HG02885 (cell line): ENCODE measurements around the gene INSM2.
A peak's percentile ranks its signal among the peaks of the same experiment; 100 is the strongest.

Source experiments
- ATAC-seq: cut with Tn5 transposase; IDR thresholded peaks from one replicate; pipeline ENCODE4 v1.9.1; 2021; ENCODE audit warnings: mild to moderate bottlenecking; ENCODE audit not compliant: unreplicated experiment, poor library complexity

Gene INSM2

GRCh38 chr14:35533357-35534207 is at the start of gene INSM2:
Gene INSM2 (plus strand): TSS chr14:35534164. CDS start chr14:35534253, 89 bp downstream.
- ATAC-seq: peak; percentile 82

GRCh38 chr14:35492569-35493014 is 41.4 kb upstream of the INSM2 start:
- ATAC-seq: no peak

- ATAC-seq: no peak
These were observed 38.7 kb upstream of the INSM2 start for GRCh38 chr14:35495278-35495677.

DNA sequence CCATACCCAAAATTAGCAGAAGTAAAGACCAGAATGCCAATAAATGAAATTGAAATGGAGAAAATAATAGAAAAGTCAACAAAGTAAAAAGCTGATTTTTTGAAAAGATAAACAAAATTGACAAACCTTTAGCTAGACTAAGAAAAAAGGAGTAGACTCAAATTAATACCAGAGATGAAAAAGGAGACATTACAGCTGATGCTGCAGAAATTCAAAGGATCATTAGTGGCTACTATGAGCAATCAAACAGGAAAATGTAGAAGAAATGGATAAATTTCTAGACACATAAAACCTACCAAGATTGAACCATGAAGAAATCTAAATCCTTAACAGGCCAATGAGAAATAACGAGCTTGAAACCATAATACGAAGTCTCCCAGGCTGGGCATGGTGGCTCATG is 34.8 kb upstream of the INSM2 start:
- no peak for ATAC-seq

DNA sequence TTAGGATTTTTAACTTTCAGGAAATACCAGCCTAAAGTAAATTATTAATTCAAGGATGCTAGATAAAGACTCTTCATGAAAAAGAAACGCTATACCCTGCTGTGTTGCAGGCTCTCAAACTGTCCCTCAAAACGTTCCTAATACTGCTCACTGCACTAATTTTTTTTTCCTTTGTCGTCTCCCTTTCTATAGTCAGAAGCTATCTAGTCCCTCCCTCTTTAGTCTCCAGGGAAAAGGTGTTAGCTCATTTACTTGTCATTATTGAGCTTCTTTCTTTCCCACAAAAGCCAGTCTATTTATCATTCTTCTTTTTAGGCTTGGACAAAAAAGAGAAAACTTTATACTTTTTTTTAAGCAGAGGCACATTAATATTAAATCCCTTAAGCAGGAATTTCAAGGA is 30.3 kb upstream of the INSM2 start:
- no peak for ATAC-seq

DNA sequence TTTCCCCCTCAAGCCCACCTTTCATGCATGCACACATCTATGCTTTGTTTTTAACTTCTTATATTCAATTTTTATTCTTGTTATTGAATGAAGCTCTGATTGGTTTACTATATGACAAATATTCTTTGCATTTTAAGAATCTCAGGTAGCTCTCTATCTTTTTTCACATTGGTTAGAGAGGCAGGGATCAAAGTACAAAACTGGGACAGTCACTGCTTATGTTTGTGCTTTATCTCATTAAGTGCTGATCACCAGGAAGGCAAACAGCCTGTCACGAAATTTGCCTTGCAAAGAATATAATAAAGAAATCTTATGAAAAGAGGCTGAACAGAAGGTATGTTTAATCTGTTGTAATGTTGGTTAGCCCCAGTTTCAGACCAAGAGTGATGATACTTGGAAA is 29.7 kb upstream of the INSM2 start:
- ATAC-seq: no peak

DNA sequence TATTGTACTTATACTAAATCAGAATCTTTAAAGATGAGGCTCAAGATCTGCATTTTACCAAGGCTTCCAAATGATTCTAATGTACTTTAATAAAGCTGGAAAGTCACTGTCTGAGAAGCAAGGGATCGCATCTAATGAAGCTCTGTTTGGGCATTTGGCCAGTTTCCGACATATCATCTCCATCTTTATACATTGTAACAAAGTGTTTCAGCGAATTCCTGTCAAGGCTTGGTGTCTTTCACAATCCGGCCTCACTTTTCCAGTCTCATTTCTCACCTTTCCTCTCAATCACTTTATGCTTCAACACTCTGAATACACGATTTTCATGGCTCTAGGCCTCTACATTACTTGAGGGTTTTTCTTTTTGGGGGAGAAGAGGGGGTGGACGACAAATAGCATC is 27.5 kb upstream of the INSM2 start:
- ATAC-seq: no peak

GRCh38 chr14:35506927-35507326 is 27.0 kb upstream of the INSM2 start:
- no peak for ATAC-seq

GRCh38 chr14:35509846-35510245 is 24.1 kb upstream of the INSM2 start:
- no peak for ATAC-seq

GRCh38 chr14:35512765-35513164 is 21.2 kb upstream of the INSM2 start:
- ATAC-seq: no peak

DNA sequence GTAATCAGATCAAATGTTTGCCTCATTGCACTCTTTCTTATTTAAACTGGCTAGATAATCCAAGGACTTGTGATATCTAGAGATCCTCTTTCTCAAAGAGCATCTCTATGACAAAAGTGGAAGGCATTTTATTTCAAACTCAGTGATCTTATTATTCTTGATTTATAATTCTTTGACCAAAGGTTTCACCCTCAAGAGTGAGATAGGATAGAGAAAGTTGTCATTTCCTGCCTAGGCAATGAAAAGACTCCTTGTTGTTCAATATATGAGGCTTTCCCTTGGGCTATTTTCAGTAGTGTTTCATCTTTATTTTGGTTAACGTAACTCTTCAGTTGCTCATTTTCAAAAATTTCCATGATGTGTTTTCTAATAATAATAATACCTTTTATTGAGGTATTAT is 18.0 kb upstream of the INSM2 start:
- no peak for ATAC-seq

DNA sequence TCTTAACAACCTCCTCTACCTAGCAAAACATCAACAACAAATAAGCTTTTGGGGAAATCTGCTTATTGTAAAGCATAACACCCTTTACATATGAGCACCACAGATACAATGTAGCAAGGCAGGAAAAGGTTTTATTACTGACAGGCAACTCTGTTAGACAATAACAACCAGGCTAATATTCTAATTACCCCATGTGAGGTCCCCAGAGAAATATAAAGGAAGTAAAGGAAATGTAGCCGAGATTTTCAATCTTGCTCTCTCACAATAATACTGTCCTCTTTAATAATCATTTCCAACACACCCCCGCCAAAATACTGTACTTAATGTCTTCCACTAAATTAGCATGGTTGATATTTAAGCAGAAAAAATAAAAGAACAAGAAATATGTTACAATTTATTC is 14.0 kb upstream of the INSM2 start:
- no peak for ATAC-seq

- ATAC-seq: no peak
These were observed 8.3 kb upstream of the INSM2 start for GRCh38 chr14:35525695-35526094.

DNA sequence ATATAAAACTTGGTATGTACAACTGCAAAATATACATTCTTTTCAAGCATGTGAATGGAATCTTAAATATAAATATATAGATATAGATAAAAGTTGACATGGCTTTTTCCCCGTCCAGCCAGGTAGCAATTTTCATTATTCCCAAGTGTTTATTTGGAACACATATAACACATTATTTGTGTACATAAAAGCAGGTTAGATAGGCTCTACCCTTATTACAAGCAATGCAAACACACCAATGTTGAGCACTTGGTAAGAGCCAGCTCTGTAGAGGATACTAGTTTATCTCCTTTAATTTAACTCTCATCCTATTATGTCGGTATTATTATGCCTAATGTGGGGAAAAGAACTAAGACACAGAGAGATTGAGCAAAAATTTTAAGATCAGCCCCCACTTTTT is 7.0 kb upstream of the INSM2 start:
- ATAC-seq: no peak

GRCh38 chr14:35531960-35532747 is 1.8 kb upstream of the INSM2 start:
- ATAC-seq: no peak

- ATAC-seq: peak; percentile 1
These were observed 1.1 kb upstream of the INSM2 start for GRCh38 chr14:35532783-35533356.

GRCh38 chr14:35534208-35534872 is 376 bp downstream of the INSM2 start:
- peak; percentile 15 for ATAC-seq

- peak; percentile 64 for ATAC-seq
These were observed 1.0 kb downstream of the INSM2 start for GRCh38 chr14:35534873-35535482.

DNA sequence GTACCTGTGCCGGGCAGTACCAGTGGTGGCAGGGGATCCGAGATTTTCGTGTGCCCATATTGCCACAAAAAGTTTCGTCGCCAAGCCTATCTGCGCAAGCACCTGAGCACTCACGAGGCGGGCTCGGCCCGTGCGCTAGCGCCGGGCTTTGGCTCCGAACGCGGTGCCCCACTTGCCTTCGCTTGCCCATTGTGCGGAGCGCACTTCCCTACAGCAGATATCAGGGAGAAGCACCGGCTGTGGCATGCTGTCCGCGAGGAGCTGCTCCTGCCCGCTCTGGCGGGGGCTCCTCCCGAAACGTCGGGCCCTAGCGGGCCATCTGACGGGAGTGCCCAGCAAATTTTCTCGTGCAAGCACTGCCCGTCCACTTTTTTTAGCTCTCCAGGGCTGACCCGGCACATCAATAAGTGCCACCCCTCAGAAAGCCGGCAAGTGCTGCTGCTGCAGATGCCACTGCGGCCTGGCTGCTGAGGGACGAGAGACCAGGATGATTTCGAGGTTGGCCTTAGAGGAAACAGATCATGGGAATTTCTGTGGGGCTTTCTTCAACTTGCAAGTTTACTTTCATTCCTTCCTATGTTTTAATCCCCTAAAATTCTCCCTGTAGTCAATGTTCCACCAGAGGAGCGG is 1.6 kb downstream of the INSM2 start:
- no peak for ATAC-seq

DNA sequence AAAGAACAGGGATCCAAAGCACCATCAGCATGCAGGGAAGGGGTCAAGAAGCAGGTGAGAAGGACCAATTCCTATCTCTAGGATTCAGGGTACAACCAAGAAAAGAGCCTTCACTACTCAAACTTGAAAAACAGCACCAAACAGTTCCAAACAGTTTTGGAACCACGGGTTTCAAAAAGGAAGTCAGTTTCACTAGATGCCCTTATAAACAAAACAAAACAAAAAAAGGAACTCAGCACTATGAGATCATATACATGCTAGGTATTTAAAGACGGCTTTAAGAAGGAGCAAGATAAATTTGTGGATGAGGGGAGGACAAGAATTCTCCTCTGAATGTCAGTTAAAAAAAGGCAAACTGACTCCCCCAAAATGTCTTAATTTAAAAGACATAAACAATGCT is 6.0 kb downstream of the INSM2 start:
- ATAC-seq: no peak
